Left kidney (tissue), 2 donors: ENCODE data around the gene BRIP1. TPM values are rescaled to one million over a fixed set of nuclear protein-coding genes. Genes with fewer than 3 reads are reported as not detected.
"Not testable (repeated sequence)": the region's sequence is repeated elsewhere in the genome, so short reads cannot be mapped to it uniquely, and the experiment has no call there.

Source experiments
- DNase-seq: peaks from one replicate; pipeline ENCODE4 v3.0.0-alpha.2; 2013
- polyA plus RNA-seq: library from polyadenylated mRNA; unstranded; fragments of 120-200 nt; gene quantifications from one replicate; pipeline ENCODE4 v1.2.1, GENCODE V29; 2013; ENCODE audit not compliant: insufficient read length

The BRIP1 gene
- polyA plus RNA-seq, 1 donor: 18.4 TPM

DNA sequence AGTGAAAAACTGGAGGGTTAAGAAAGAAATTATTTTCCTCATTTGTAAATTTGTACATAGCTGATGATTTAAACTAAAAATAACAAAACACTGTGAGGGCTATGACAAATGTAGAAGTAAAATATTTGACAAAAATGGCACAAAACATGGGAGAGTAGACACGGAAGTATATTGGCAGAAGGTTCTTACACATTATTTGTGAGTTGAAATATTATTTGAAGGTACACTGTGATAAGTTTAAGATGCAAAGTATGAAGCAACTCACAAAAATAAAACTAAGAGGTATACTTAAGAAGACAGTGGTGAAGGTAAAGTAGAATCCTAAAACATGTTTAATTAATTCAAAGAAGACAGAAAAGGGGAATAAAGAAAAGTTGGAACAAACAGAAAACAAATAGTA, 34.6 kb downstream of the BRIP1 start:
- DNase-seq: no peak

DNA sequence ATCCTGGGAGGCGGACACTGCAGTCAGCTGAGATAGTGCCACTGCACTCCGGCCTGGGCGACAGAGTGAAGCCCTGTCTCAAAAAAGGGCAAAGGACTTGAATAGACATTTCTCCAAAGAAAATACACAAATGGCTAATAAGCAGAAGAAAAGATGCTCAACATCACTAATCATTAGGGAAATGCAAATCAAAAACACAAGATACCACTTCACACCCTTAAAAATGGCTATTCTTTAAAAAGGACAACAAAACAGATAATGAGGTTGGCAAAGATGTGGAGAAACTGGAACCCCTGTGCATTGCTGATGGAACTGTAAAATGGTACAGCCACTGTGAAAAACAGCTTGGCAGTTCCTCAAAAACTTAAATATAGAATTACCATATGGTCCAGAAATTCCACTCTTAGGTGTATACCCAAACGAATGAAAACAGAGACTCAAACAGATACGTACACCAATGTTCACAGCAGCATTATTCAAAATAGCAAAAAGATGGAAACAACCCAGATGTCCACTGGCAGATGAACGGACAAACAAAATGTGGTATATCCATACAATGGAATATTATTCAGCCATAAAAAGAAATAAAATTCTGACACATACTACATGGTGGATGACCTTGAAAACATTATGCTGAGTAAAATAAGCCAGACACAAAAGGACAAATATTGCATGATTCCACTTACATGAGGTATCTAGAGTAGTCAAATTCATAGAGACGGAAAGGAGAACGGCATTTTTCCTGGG, 35.5 kb downstream of the BRIP1 start:
- no peak for DNase-seq

DNA sequence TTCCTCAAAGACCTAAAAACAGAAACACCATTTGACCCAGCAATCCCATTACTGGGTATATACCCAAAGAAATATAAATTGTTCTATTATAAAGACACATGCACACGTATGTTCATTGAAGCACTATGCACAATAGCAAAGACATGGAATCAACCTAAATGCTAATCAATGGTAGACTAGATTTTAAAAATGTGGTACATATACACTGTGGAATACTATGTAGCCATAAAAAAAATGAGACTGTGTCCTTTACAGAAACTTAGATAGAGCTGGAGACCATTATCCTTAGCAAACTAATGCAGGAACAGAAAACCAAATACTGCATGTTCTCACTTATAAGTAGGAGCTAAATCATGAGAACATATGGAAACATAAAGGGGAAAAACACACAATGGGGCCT, 36.5 kb downstream of the BRIP1 start:
- DNase-seq: not testable (repeated sequence)

GRCh38 chr17:61826198-61826597, 37.1 kb downstream of the BRIP1 start:
- DNase-seq: not testable (repeated sequence)

- DNase-seq: no peak
Observed at GRCh38 chr17:61825448-61826137, 37.7 kb downstream of the BRIP1 start.

DNA sequence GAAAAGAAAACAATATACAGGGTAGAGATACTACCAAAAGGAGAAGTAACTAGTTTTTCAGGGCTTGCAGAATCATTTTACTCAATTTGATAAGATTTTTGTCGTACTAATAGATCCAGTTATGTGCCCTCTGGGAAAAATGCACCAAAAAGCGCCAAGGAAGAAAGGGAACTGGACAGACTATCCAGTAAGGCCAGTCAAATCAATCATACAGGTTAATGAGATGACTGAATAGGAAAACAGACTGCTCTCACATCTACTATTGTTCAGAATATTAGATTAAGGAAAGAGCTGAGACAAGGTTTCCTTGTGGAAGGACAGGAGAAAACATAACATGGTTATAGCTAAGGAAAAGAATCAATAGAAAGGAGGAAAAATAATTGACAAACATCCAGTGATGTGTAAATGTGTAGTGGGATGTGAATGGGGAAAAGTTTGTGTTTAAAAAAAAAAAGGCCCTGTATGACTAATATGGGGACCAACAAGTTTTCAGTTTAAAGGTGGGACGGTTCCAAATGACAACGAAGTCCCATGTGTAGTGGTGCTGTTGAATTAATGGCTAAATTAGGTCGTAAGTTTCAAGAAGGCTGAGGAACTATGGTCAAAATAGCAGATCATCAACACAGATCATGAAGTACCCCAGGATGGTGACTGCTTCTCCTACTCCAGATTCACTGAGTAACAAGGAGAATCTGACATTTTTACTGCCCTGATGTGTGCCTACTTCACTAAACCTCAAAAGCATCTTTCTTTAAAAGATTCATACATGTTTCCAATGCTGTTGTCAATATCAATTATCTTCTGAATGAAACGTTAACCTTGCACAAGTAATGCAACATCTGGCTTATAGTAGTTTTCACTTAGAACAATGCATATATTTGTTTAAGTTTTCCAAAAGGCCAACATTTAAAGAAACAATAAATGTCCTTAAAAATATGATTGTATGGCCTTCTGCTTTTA, 40.7 kb downstream of the BRIP1 start:
- no peak for DNase-seq

GRCh38 chr17:61821655-61822054, 41.7 kb downstream of the BRIP1 start:
- no peak for DNase-seq

DNA sequence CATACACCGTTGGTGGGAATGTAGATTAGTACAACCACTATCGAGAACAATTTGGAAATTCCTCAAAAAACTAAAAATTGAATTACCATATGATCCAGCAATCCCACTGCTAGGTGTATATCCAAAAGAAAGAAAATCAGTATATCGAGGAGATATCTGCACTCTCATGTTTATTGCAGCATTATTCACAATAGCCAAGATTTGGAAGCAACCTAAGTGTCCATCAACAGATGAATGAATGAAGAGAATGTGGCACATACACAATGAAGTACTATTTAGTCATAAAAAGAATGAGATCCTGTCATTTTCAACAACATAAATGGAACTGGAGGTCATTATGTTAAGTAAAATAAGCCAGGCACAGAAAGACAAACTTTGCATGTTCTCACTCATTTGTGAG, 44.1 kb downstream of the BRIP1 start:
- not testable (repeated sequence) for DNase-seq

DNA sequence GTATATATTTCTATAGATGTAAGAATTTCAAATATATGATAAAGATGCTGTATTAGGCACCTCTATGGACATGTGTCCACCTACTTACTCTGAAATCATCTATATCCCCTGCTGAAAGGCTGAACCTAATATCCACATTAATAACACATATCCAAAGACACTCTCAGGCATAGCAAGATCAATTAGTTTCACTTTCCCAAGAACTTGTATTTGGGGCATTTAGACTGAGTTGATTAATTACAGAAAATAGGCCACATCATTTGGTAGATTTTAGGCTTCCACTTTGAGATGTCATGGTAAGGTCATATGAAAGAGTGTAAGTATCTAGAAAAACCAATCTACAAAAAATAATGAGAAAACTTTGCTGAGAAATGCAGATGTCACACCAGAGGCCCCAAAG, 45.1 kb downstream of the BRIP1 start:
- no peak for DNase-seq

- no peak for DNase-seq
Observed at GRCh38 chr17:61817452-61817851, 45.9 kb downstream of the BRIP1 start.

DNA sequence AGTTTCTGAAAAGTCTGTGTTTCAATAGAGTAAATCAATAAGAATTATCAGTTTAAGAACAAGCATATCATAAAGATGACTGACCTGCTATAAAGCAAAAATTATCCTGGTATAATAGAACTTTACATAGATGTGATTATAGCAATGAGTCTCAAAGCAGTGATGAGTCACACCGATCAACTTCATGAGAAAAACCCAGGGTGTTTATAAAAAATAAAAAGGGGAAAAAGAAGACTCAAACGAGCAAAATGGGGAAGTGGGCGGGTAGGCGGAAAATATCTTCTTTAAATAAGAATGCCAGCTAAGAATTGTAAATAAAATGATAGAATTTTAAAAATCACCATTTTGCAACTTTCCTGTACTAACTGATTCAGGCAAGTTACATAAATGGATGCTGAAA, 46.8 kb downstream of the BRIP1 start:
- no peak for DNase-seq

DNA sequence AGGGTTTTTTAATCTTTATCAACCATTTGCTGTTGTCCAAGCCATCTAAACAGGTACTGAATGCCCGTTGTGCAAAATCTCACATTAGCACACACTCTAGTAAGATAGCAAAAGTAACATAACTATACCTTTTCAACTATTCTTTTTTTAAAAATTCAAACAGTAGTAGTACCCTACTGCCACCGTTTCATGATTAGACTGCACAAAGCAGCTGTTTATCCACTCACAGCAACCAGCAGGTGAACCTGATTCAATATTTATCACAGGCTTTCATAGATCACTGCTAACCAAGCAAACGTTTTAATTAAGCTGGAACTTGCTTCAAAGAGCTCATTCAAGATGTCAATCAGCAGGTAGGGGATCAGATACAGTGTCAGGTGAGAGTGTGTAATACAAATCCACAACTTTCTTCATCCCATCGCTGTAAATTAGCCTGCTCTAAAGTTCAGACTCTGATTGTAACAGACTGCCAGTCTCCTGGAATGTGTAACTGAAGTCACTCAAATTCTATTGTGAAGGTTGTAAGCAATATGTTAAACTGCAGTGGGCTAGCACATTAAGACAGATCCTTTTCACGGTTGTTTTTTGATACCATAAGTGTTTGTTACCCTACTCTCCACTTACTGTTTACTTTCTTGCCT, 47.3 kb downstream of the BRIP1 start:
- DNase-seq: peak; percentile 50

DNA sequence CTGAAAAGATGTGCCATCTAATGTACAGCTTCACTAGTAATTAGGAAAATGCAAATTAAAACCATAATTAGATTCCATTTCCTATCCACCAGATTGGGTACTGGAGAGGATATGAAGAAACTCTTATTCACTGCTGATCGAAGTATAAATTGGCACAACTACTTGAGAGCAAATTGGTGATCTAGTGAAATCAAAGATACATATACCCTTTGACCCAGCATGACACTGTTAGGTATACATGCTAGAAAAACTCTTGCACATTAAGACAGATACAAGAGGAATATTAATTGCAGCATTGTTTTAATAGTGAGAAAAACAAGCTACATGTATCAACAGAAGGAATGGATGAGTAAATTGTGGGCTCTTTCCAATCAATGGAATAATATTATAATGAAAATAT, 48.8 kb downstream of the BRIP1 start:
- no peak for DNase-seq

- DNase-seq: no peak
Observed at GRCh38 chr17:61813211-61813610, 50.1 kb downstream of the BRIP1 start.

DNA sequence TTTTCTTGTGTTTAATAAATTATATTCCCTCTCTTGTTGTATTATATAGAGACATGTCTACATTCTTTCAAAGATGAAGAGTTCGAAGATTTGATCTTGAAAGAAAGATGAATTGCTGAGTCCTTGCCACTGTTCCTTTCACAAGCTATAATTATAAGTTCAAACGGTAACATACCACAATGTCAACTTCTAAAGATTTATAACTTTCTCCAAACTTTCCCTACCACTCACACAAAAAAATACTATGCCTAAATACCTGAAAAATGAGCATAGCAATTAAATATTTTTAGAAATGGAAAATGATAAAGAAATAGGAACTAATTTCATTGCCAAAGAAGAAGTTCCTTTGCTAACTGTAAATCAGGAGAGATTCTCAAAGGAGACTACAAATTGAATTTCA, 50.6 kb downstream of the BRIP1 start:
- no peak for DNase-seq

DNA sequence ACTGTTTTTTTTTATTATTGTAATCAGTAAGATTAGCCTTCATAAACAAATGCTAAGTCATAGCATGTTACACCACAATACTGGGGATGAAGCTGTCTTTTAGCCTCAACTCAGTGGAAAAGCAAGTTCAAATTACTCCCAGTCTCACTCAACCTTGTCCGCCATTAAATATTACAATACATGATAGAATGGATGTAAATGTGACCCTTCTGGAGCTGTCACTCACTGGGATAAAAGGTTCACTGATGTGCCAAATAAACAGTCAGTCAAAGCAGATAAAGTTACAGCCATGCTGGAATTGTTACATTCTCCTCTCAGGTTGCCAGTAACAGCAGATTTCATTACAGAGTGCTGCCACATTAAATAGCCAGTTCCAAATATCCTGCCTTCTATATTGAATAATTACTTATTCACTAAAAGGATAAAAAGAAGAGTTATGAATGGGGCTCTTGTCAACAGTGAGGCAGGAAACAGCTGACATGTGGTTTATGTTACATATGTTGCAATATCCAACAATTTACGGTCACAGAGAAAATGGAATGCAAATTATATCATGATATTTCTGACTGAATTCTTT, 53.4 kb downstream of the BRIP1 start:
- peak; percentile 14 for DNase-seq

GRCh38 chr17:61808442-61808841, 54.9 kb downstream of the BRIP1 start:
- DNase-seq: no peak

DNA sequence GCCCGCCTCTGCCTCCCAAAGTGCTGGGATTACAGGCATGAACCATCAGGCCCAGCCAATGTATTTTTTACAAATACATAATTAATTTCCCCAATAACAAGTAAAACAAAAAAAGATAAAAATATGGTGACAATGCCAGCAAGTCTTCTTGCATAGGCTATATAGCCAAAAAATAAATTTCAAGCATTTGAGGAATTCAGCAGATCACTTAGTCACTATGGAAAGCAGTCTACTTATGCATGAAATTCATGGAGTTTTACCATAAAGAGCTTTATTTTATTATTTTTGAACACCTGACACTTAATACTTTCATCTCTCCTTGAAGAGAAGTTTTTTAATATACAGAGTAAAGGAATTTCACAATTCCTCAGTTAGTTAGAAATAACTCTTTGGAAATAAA, 56.4 kb downstream of the BRIP1 start:
- no peak for DNase-seq

DNA sequence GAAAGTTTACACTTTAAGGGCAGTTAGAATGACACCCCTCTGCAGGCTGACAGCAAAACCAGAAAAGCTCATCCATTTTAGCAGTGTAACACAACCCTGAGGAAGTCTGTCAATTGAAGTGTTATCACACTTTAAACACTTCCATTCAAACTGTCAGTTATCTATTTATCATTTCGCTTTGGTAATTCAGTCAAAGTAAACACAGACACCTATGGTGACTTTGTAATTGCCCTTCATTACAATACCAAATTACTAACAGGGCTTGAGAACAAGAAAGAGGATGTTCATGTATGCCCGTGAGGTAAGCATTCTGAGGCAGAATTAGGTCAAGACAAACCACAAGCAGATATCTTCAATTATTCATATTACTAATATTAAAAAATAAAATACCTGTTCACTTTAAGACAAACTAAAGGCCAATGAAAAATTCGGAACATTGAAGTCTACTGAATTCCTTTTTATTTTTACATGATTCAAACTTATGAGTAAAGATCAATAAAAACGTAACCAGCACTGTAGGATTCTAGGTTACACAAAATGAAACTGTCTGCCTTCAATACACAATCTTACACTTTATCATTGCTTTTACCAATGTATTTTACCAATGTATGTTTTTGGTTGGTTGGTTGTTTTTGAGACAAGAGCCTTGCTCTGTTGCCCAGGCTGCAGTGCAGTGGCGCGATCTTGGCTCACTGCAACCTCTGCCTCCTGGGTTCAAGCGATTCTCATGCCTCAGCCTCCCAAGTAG, 57.1 kb downstream of the BRIP1 start:
- no peak for DNase-seq

DNA sequence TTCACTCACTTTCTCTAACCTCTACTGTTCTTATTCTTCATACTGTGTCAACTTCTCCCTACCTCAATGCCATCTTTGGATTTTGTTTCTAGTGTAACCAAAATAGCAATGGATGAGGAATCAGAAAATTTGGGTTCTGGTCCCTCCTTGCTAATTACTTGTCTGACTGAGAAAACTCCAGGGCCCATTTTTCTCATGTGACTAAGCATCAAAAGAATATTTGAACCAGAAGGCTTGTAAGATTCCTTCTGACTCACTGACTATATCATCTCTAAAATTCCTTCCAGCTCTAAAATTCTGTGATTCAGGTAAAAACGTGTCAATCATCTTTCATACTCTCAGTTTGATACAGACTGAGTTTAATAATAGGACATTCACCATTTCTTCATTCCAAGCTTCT, 57.9 kb downstream of the BRIP1 start:
- no peak for DNase-seq

DNA sequence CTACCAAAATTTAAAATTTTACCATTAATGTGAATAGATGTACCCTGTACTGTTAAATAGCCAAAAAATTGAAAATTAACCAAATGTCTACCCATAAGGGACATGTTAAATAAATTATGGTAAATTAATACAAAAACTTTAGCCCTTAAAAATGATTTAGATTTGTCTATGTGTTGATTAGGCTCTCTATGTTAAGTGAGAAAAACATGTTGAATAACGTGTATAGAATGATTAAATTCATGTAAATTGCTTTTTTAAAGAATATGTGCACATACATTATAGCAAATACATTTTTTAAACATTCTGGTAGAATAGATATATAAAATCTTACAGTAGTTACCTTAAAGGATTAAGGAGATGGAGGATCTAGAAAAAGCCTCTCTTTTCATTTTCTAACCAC, 59.5 kb downstream of the BRIP1 start:
- DNase-seq: no peak
